Measurements from ENCODE around the gene CAMK1D. TPM values are rescaled to one million over a fixed set of nuclear protein-coding genes. Genes with fewer than 3 reads are reported as not detected.
"Not testable (repeated sequence)": the region's sequence is repeated elsewhere in the genome, so short reads cannot be mapped to it uniquely, and the experiment has no call there.

CAMK1D gene
- total RNA-seq, 2 experiments from 2014 or later = 11.9 to 15.4 TPM

GRCh38 chr10:12351447-12351846 is 2.1 kb downstream of the CAMK1D start:
- Mint-ChIP-seq H3K27me3 (no peaks in the 10 kb centered on the region), H3K4me1 (peaks cover 49% of the 10 kb centered on the region), H3K4me3 (peak overlapping the region; percentile 95), H3K27ac (peak overlapping the region; percentile 20), H3K36me3 (peaks cover 9% of the 10 kb centered on the region), H3K9me3 (no peaks in the 10 kb centered on the region)
- DNase-seq = peak; percentile 26

- H3K27ac Mint-ChIP-seq = no peak overlapping the region
- DNase-seq = no peak
- peaks cover 9% of the 10 kb centered on the region for H3K36me3 Mint-ChIP-seq
- H3K4me3 Mint-ChIP-seq = peak overlapping the region; percentile 95
- H3K27me3 Mint-ChIP-seq = no peaks in the 10 kb centered on the region
- H3K9me3 Mint-ChIP-seq = no peaks in the 10 kb centered on the region
- peaks cover 49% of the 10 kb centered on the region for H3K4me1 Mint-ChIP-seq
These were observed 2.5 kb downstream of the CAMK1D start for GRCh38 chr10:12351889-12352288.

GRCh38 chr10:12353399-12354242 is 4.3 kb downstream of the CAMK1D start:
- H3K27me3 Mint-ChIP-seq = no peaks in the 10 kb centered on the region
- no peak overlapping the region for H3K27ac Mint-ChIP-seq
- no peaks in the 10 kb centered on the region for H3K9me3 Mint-ChIP-seq
- H3K4me3 Mint-ChIP-seq = no peak overlapping the region
- peaks cover 45% of the 10 kb centered on the region for H3K4me1 Mint-ChIP-seq
- peaks cover 7% of the 10 kb centered on the region for H3K36me3 Mint-ChIP-seq
- no peak for DNase-seq

GRCh38 chr10:12354696-12355095 is 5.3 kb downstream of the CAMK1D start:
- H3K4me1 Mint-ChIP-seq = peaks cover 55% of the 10 kb centered on the region
- not testable (repeated sequence) for H3K27me3 Mint-ChIP-seq, H3K27ac Mint-ChIP-seq, DNase-seq, H3K36me3 Mint-ChIP-seq, H3K9me3 Mint-ChIP-seq, H3K4me3 Mint-ChIP-seq

GRCh38 chr10:12355384-12355783 is 6.0 kb downstream of the CAMK1D start:
- Mint-ChIP-seq H3K36me3 (peaks cover 7% of the 10 kb centered on the region), H3K27me3 (no peaks in the 10 kb centered on the region), H3K4me1 (peaks cover 58% of the 10 kb centered on the region), H3K4me3 (no peak overlapping the region), H3K9me3 (no peaks in the 10 kb centered on the region), H3K27ac (no peak overlapping the region)
- no peak for DNase-seq

- Mint-ChIP-seq H3K4me1 (peaks cover 49% of the 10 kb centered on the region), H3K9me3 (no peaks in the 10 kb centered on the region), H3K27me3 (no peaks in the 10 kb centered on the region), H3K27ac (no peak overlapping the region), H3K4me3 (no peak overlapping the region), H3K36me3 (peaks cover 14% of the 10 kb centered on the region)
- DNase-seq = no peak
These were observed 8.3 kb downstream of the CAMK1D start for GRCh38 chr10:12357525-12358151.

GRCh38 chr10:12358863-12359564 is 9.7 kb downstream of the CAMK1D start:
- peaks cover 18% of the 10 kb centered on the region for H3K36me3 Mint-ChIP-seq

GRCh38 chr10:12360461-12360860 is 11.1 kb downstream of the CAMK1D start:
- H3K4me3 Mint-ChIP-seq = no peak overlapping the region
- H3K36me3 Mint-ChIP-seq = peaks cover 13% of the 10 kb centered on the region
- no peaks in the 10 kb centered on the region for H3K9me3 Mint-ChIP-seq
- peaks cover 36% of the 10 kb centered on the region for H3K4me1 Mint-ChIP-seq
- no peak for DNase-seq
- H3K27me3 Mint-ChIP-seq = no peaks in the 10 kb centered on the region
- no peak overlapping the region for H3K27ac Mint-ChIP-seq

More at GRCh38 chr10:12358863-12359564, 9.7 kb downstream of the CAMK1D start:
- no peak overlapping the region for H3K27ac Mint-ChIP-seq
- H3K4me3 Mint-ChIP-seq = peak overlapping the region; percentile 11
- H3K9me3 Mint-ChIP-seq = no peaks in the 10 kb centered on the region
- H3K27me3 Mint-ChIP-seq = no peaks in the 10 kb centered on the region
- peak; percentile 28 for DNase-seq
- peaks cover 36% of the 10 kb centered on the region for H3K4me1 Mint-ChIP-seq

- H3K27ac Mint-ChIP-seq, H3K27me3 Mint-ChIP-seq, H3K9me3 Mint-ChIP-seq, DNase-seq, H3K4me3 Mint-ChIP-seq: not testable (repeated sequence)
- H3K36me3 Mint-ChIP-seq = peaks cover 11% of the 10 kb centered on the region
- H3K4me1 Mint-ChIP-seq = peaks cover 40% of the 10 kb centered on the region
These were observed 11.8 kb downstream of the CAMK1D start for GRCh38 chr10:12361115-12361514.

- H3K36me3 Mint-ChIP-seq = peaks cover 11% of the 10 kb centered on the region
- peaks cover 37% of the 10 kb centered on the region for H3K4me1 Mint-ChIP-seq
- H3K27ac Mint-ChIP-seq = no peak overlapping the region
- H3K9me3 Mint-ChIP-seq = no peaks in the 10 kb centered on the region
- H3K4me3 Mint-ChIP-seq = no peak overlapping the region
- DNase-seq = no peak
- H3K27me3 Mint-ChIP-seq = no peaks in the 10 kb centered on the region
These were observed 15.2 kb downstream of the CAMK1D start for GRCh38 chr10:12364559-12364958.

- DNase-seq = no peak
These were observed 17.9 kb downstream of the CAMK1D start for GRCh38 chr10:12367272-12367671.

GRCh38 chr10:12369982-12370381 is 20.6 kb downstream of the CAMK1D start:
- H3K4me3 Mint-ChIP-seq = no peak overlapping the region

More at GRCh38 chr10:12367272-12367671, 17.9 kb downstream of the CAMK1D start:
- H3K36me3 Mint-ChIP-seq = peaks cover 5% of the 10 kb centered on the region
- H3K27me3 Mint-ChIP-seq = no peaks in the 10 kb centered on the region
- peaks cover 23% of the 10 kb centered on the region for H3K4me1 Mint-ChIP-seq
- H3K9me3 Mint-ChIP-seq = no peaks in the 10 kb centered on the region
- no peak overlapping the region for H3K27ac Mint-ChIP-seq
- no peak overlapping the region for H3K4me3 Mint-ChIP-seq

GRCh38 chr10:12372846-12373245 is 23.5 kb downstream of the CAMK1D start:
- no peaks in the 10 kb centered on the region for H3K9me3 Mint-ChIP-seq
- H3K36me3 Mint-ChIP-seq = peaks cover 4% of the 10 kb centered on the region

More at GRCh38 chr10:12369982-12370381, 20.6 kb downstream of the CAMK1D start:
- Mint-ChIP-seq H3K27me3 (no peaks in the 10 kb centered on the region), H3K4me1 (peaks cover 23% of the 10 kb centered on the region), H3K9me3 (no peaks in the 10 kb centered on the region), H3K27ac (no peak overlapping the region), H3K36me3 (no peaks in the 10 kb centered on the region)
- no peak for DNase-seq

GRCh38 chr10:12375076-12375504 is 25.7 kb downstream of the CAMK1D start:
- no peaks in the 10 kb centered on the region for H3K27me3 Mint-ChIP-seq
- no peak overlapping the region for H3K27ac Mint-ChIP-seq
- peaks cover 4% of the 10 kb centered on the region for H3K36me3 Mint-ChIP-seq
- H3K9me3 Mint-ChIP-seq = no peaks in the 10 kb centered on the region
- peaks cover 4% of the 10 kb centered on the region for H3K4me1 Mint-ChIP-seq
- no peak overlapping the region for H3K4me3 Mint-ChIP-seq
- no peak for DNase-seq

More at GRCh38 chr10:12372846-12373245, 23.5 kb downstream of the CAMK1D start:
- Mint-ChIP-seq H3K27me3 (no peaks in the 10 kb centered on the region), H3K4me3 (no peak overlapping the region), H3K4me1 (peaks cover 9% of the 10 kb centered on the region), H3K27ac (no peak overlapping the region)
- DNase-seq = no peak

- DNase-seq = no peak
- no peaks in the 10 kb centered on the region for H3K9me3 Mint-ChIP-seq
These were observed 26.9 kb downstream of the CAMK1D start for GRCh38 chr10:12376211-12376610.

More at GRCh38 chr10:12376211-12376610, 26.9 kb downstream of the CAMK1D start:
- peaks cover 8% of the 10 kb centered on the region for H3K4me1 Mint-ChIP-seq
- H3K36me3 Mint-ChIP-seq = peaks cover 4% of the 10 kb centered on the region
- H3K27me3 Mint-ChIP-seq = no peaks in the 10 kb centered on the region
- no peak overlapping the region for H3K4me3 Mint-ChIP-seq
- no peak overlapping the region for H3K27ac Mint-ChIP-seq
